ENCODE data around the gene ORMDL2.

Gene ORMDL2

GRCh38 chr12:55817345-55818139 lies at the start of gene ORMDL2, which contains the start of gene SARNP:
Gene ORMDL2, plus strand, starts transcription at chr12:55818041. Its CDS starts 959 bp downstream, at chr12:55819000.
Gene SARNP, minus strand, starts transcription at chr12:55817724. Its CDS starts 23 bp downstream, at chr12:55817701.
- DNase-seq (ENCODE audit: low spot score) = peak; percentile 95

- no peak for DNase-seq (ENCODE audit: low spot score)
Observed at GRCh38 chr12:55771736-55772135, 46.1 kb upstream of the ORMDL2 start.

GRCh38 chr12:55777856-55778255 lies 40.0 kb upstream of the ORMDL2 start:
- DNase-seq (ENCODE audit: low spot score) = no peak

- DNase-seq (ENCODE audit: low spot score) = no peak
Observed at GRCh38 chr12:55780685-55781084, 37.2 kb upstream of the ORMDL2 start.

GRCh38 chr12:55788546-55788945 lies 29.3 kb upstream of the ORMDL2 start:
- DNase-seq (ENCODE audit: low spot score) = no peak

GRCh38 chr12:55789171-55789570 lies 28.7 kb upstream of the ORMDL2 start:
- DNase-seq (ENCODE audit: low spot score) = no peak

GRCh38 chr12:55789893-55790292 lies 27.9 kb upstream of the ORMDL2 start:
- DNase-seq (ENCODE audit: low spot score) = no peak

- no peak for DNase-seq (ENCODE audit: low spot score)
Observed at GRCh38 chr12:55795950-55796349, 21.9 kb upstream of the ORMDL2 start.

- peak; percentile 62 for DNase-seq (ENCODE audit: low spot score)
Observed at GRCh38 chr12:55797068-55797467, 20.8 kb upstream of the ORMDL2 start.

- DNase-seq (ENCODE audit: low spot score) = no peak
Observed at GRCh38 chr12:55797550-55797949, 20.3 kb upstream of the ORMDL2 start.

- no peak for DNase-seq (ENCODE audit: low spot score)
Observed at GRCh38 chr12:55806982-55807381, 10.9 kb upstream of the ORMDL2 start.

GRCh38 chr12:55809274-55809673 lies 8.6 kb upstream of the ORMDL2 start:
- DNase-seq (ENCODE audit: low spot score) = no peak

- no peak for DNase-seq (ENCODE audit: low spot score)
Observed at GRCh38 chr12:55812088-55812487, 5.8 kb upstream of the ORMDL2 start.

- DNase-seq (ENCODE audit: low spot score) = no peak
Observed at GRCh38 chr12:55814257-55814656, 3.6 kb upstream of the ORMDL2 start.

GRCh38 chr12:55815473-55815872 lies 2.4 kb upstream of the ORMDL2 start:
- no peak for DNase-seq (ENCODE audit: low spot score)

GRCh38 chr12:55816881-55817344 lies 928 bp upstream of the ORMDL2 start:
- peak; percentile 50 for DNase-seq (ENCODE audit: low spot score)

GRCh38 chr12:55818140-55818728 lies 393 bp downstream of the ORMDL2 start:
- DNase-seq (ENCODE audit: low spot score) = peak; percentile 77

GRCh38 chr12:55818886-55819285 lies 1.0 kb downstream of the ORMDL2 start:
- no peak for DNase-seq (ENCODE audit: low spot score)

- no peak for DNase-seq (ENCODE audit: low spot score)
Observed at GRCh38 chr12:55820679-55821078, 2.8 kb downstream of the ORMDL2 start.

- DNase-seq (ENCODE audit: low spot score) = no peak
Observed at GRCh38 chr12:55822228-55822627, 4.4 kb downstream of the ORMDL2 start.

GRCh38 chr12:55823419-55823818 lies 5.6 kb downstream of the ORMDL2 start:
- DNase-seq (ENCODE audit: low spot score) = no peak

GRCh38 chr12:55824726-55825125 lies 6.9 kb downstream of the ORMDL2 start:
- no peak for DNase-seq (ENCODE audit: low spot score)

GRCh38 chr12:55827806-55828205 lies 10.0 kb downstream of the ORMDL2 start:
- no peak for DNase-seq (ENCODE audit: low spot score)
